Type B pancreatic cell (in vitro differentiated cells): ENCODE measurements around the gene CCDC80. TPM values are rescaled to one million over a fixed set of nuclear protein-coding genes. Genes with fewer than 3 reads are reported as not detected.
A peak's percentile ranks its signal among the peaks of the same experiment; 100 is the strongest.
"Not testable (repeated sequence)": the region's sequence is repeated elsewhere in the genome, so short reads cannot be mapped to it uniquely, and the experiment has no call there.

Experiments used
- DNase-seq: peaks from one replicate; pipeline ENCODE4 v3.0.0; 2021; ENCODE audit warnings: mixed read lengths; ENCODE audit not compliant: unreplicated experiment; ENCODE audit errors: extremely low spot score
- H3K27ac Mint-ChIP-seq: 2 replicates; pipeline ENCODE4 v1.8.0; 2021; ENCODE audit warnings: mild to moderate bottlenecking, mixed read lengths
- H3K27me3 Mint-ChIP-seq: 2 replicates; pipeline ENCODE4 v1.8.0; 2021; ENCODE audit warnings: mixed read lengths
- H3K36me3 Mint-ChIP-seq: 2 replicates; pipeline ENCODE4 v1.8.0; 2021; ENCODE audit warnings: mixed read lengths
- H3K4me1 Mint-ChIP-seq: one replicate; pipeline ENCODE4 v1.8.0; 2021; ENCODE audit warnings: mixed read lengths; ENCODE audit not compliant: unreplicated experiment
- H3K4me3 Mint-ChIP-seq: 2 replicates; pipeline ENCODE4 v1.8.0; 2021; ENCODE audit warnings: mild to moderate bottlenecking, mixed read lengths
- H3K9me3 Mint-ChIP-seq: 2 replicates; pipeline ENCODE4 v1.8.0; 2021; ENCODE audit warnings: mixed read lengths
- CTCF ChIP-seq: fragments of 200-600 bp; sonication (generic); conservative IDR thresholded peaks from 2 replicates; pipeline ENCODE4 v1.5.0; 2021; ENCODE audit warnings: antibody characterized with exemption, mild to moderate bottlenecking
- total RNA-seq: library from RNA; stranded (reverse); gene quantifications from 2 replicates; pipeline ENCODE4 v1.2.1, GENCODE V29; 2021; ENCODE audit warnings: low replicate concordance

CCDC80 gene
- total RNA-seq, 1 donor from 2014 or later = 174 TPM

- Mint-ChIP-seq H3K36me3 (no peaks in the 10 kb centered on the region), H3K4me1 (peaks cover 47% of the 10 kb centered on the region), H3K27me3 (no peaks in the 10 kb centered on the region), H3K9me3 (no peaks in the 10 kb centered on the region), H3K4me3 (peak overlapping the region; percentile 2), H3K27ac (peak overlapping the region; percentile 81)
- no peak for TF ChIP-seq CTCF
- DNase-seq = no peak
These were observed 31.2 kb upstream of the CCDC80 start for GRCh38 chr3:112671930-112672715.

- DNase-seq = no peak
- H3K36me3 Mint-ChIP-seq = no peaks in the 10 kb centered on the region
- no peak overlapping the region for H3K4me3 Mint-ChIP-seq
- no peaks in the 10 kb centered on the region for H3K9me3 Mint-ChIP-seq
- no peaks in the 10 kb centered on the region for H3K27me3 Mint-ChIP-seq
- peaks cover 38% of the 10 kb centered on the region for H3K4me1 Mint-ChIP-seq
- no peak overlapping the region for H3K27ac Mint-ChIP-seq
- TF ChIP-seq CTCF = no peak
These were observed 29.9 kb upstream of the CCDC80 start for GRCh38 chr3:112670824-112671223.

- Mint-ChIP-seq H3K4me1 (peaks cover 13% of the 10 kb centered on the region), H3K9me3 (peaks cover 7% of the 10 kb centered on the region), H3K4me3 (no peak overlapping the region), H3K27ac (no peak overlapping the region), H3K36me3 (peaks cover 4% of the 10 kb centered on the region), H3K27me3 (no peaks in the 10 kb centered on the region)
- no peak for TF ChIP-seq CTCF
- DNase-seq = no peak
These were observed 26.7 kb upstream of the CCDC80 start for GRCh38 chr3:112667599-112667998.

- H3K4me1 Mint-ChIP-seq, H3K9me3 Mint-ChIP-seq, H3K36me3 Mint-ChIP-seq, H3K4me3 Mint-ChIP-seq, H3K27me3 Mint-ChIP-seq, H3K27ac Mint-ChIP-seq, DNase-seq: not testable (repeated sequence)
These were observed 24.1 kb upstream of the CCDC80 start for GRCh38 chr3:112665009-112665408.

- TF ChIP-seq CTCF = no peak
- no peaks in the 10 kb centered on the region for H3K4me1 Mint-ChIP-seq
- no peak overlapping the region for H3K27ac Mint-ChIP-seq
- H3K4me3 Mint-ChIP-seq = no peak overlapping the region
- no peaks in the 10 kb centered on the region for H3K27me3 Mint-ChIP-seq
- no peak for DNase-seq
- no peaks in the 10 kb centered on the region for H3K36me3 Mint-ChIP-seq
- H3K9me3 Mint-ChIP-seq = peaks cover 14% of the 10 kb centered on the region
These were observed 15.1 kb upstream of the CCDC80 start for GRCh38 chr3:112656043-112656442.

GRCh38 chr3:112654979-112655378 is 14.0 kb upstream of the CCDC80 start:
- Mint-ChIP-seq H3K27me3 (no peaks in the 10 kb centered on the region), H3K4me1 (no peaks in the 10 kb centered on the region), H3K4me3 (no peak overlapping the region), H3K9me3 (peaks cover 14% of the 10 kb centered on the region), H3K27ac (no peak overlapping the region), H3K36me3 (no peaks in the 10 kb centered on the region)
- peak; percentile 58 for TF ChIP-seq CTCF
- DNase-seq = no peak
